IPS DF 6.9 (cell line): ENCODE data around the gene ARHGAP4.

Source experiments
- DNase-seq: peaks from one replicate; pipeline ENCODE4 v3.0.0-alpha.2; 2013; ENCODE audit warnings: low read depth, low spot score
- H3K27ac ChIP-seq: one replicate; pipeline ENCODE4 v1.5.1; 2013; ENCODE audit warnings: low read length, control low read depth
- H3K27me3 ChIP-seq: 2 replicates; pipeline ENCODE4 v1.6.1; 2013; ENCODE audit warnings: mild to moderate bottlenecking, low read length; ENCODE audit not compliant: control insufficient read depth, insufficient read depth
- H3K36me3 ChIP-seq: 2 replicates; pipeline ENCODE4 v1.6.1; 2013; ENCODE audit warnings: low read length; ENCODE audit not compliant: control insufficient read depth, insufficient read depth
- H3K4me1 ChIP-seq: 2 replicates; pipeline ENCODE4 v1.6.1; 2013; ENCODE audit warnings: low read length; ENCODE audit not compliant: control insufficient read depth, insufficient read depth
- H3K4me3 ChIP-seq: 2 replicates; pipeline ENCODE4 v1.5.1; 2013; ENCODE audit warnings: mild to moderate bottlenecking, low read length
- H3K9me3 ChIP-seq: 2 replicates; pipeline ENCODE4 v1.6.1; 2013; ENCODE audit warnings: low read length, inconsistent platforms; ENCODE audit not compliant: control insufficient read depth, insufficient read depth
- WGBS: extraction: QIAGEN DNeasy Blood & Tissue Kit; methylation state at CpG from one replicate; pipeline ENCODE4 v1.1.7; 2013; ENCODE audit warnings: mixed read lengths, missing lambda C conversion rate; ENCODE audit not compliant: insufficient read length, insufficient coverage; 5-methylcytosine and 5-hydroxymethylcytosine counted together

The ARHGAP4 gene

GRCh38 chrX:153969904-153970356, 43.9 kb upstream of the ARHGAP4 start:
- no peak for DNase-seq
- H3K27ac ChIP-seq, result no peak overlapping the region
- no peaks in the 10 kb centered on the region for H3K36me3 ChIP-seq
- no peaks in the 10 kb centered on the region for H3K27me3 ChIP-seq
- no CpG with 5 or more reads among the region's 26 CpGs for whole genome bisulfite sequencing
- peaks cover 8% of the 10 kb centered on the region for H3K4me1 ChIP-seq
- no peaks in the 10 kb centered on the region for H3K9me3 ChIP-seq
- H3K4me3 ChIP-seq, result peak overlapping the region; percentile 100

- H3K27me3 ChIP-seq, result no peaks in the 10 kb centered on the region
- peak overlapping the region; percentile 100 for H3K4me3 ChIP-seq
- no peak for DNase-seq
- H3K9me3 ChIP-seq, result no peaks in the 10 kb centered on the region
- H3K36me3 ChIP-seq, result 0 out of 2 replicates have a peak, but pooled peaks cover under 1% of the 10 kb centered on the region
- peaks cover 8% of the 10 kb centered on the region for H3K4me1 ChIP-seq
- WGBS, result no CpG with 5 or more reads among the region's 25 CpGs
- no peak overlapping the region for H3K27ac ChIP-seq
Observed at GRCh38 chrX:153969125-153969903, 43.2 kb upstream of the ARHGAP4 start.

- no CpG with 5 or more reads among the region's 12 CpGs for WGBS
- Histone ChIP-seq H3K27me3 (no peaks in the 10 kb centered on the region), H3K36me3 (peaks cover 4% of the 10 kb centered on the region; the same call in 1 of the 2 replicates), H3K4me1 (peaks cover 8% of the 10 kb centered on the region), H3K9me3 (no peaks in the 10 kb centered on the region), H3K4me3 (peak overlapping the region; percentile 100; the same call in 1 of the 2 replicates), H3K27ac (no peak overlapping the region)
- DNase-seq, result no peak
Observed at GRCh38 chrX:153968754-153969124, 42.7 kb upstream of the ARHGAP4 start.

GRCh38 chrX:153968255-153968654, 42.2 kb upstream of the ARHGAP4 start:
- Histone ChIP-seq H3K27ac (no peak overlapping the region), H3K4me3 (no peak overlapping the region; the same call in 1 of the 2 replicates)
- no CpG with 5 or more reads among the region's 9 CpGs for WGBS

GRCh38 chrX:153967536-153968224, 41.6 kb upstream of the ARHGAP4 start:
- H3K4me1 ChIP-seq, result peaks cover 8% of the 10 kb centered on the region
- H3K27ac ChIP-seq, result no peak overlapping the region
- H3K4me3 ChIP-seq, result no peak overlapping the region
- no peaks in the 10 kb centered on the region for H3K27me3 ChIP-seq
- WGBS, result no CpG with 5 or more reads among the region's 16 CpGs
- H3K36me3 ChIP-seq, result peaks cover 7% of the 10 kb centered on the region; the same call in 1 of the 2 replicates
- no peaks in the 10 kb centered on the region for H3K9me3 ChIP-seq
- DNase-seq, result no peak

More at GRCh38 chrX:153968255-153968654, 42.2 kb upstream of the ARHGAP4 start:
- no peaks in the 10 kb centered on the region for H3K27me3 ChIP-seq
- peaks cover 5% of the 10 kb centered on the region; the same call in 1 of the 2 replicates for H3K36me3 ChIP-seq
- no peaks in the 10 kb centered on the region for H3K9me3 ChIP-seq
- DNase-seq, result no peak
- peaks cover 8% of the 10 kb centered on the region for H3K4me1 ChIP-seq

- Histone ChIP-seq H3K36me3 (peaks cover 7% of the 10 kb centered on the region; the same call in 1 of the 2 replicates), H3K9me3 (no peaks in the 10 kb centered on the region), H3K4me1 (peaks cover 8% of the 10 kb centered on the region), H3K27me3 (no peaks in the 10 kb centered on the region), H3K27ac (no peak overlapping the region), H3K4me3 (no peak overlapping the region)
- no peak for DNase-seq
- WGBS, result no CpG with 5 or more reads among the region's 14 CpGs
Observed at GRCh38 chrX:153966841-153967535, 40.9 kb upstream of the ARHGAP4 start.

GRCh38 chrX:153966283-153966688, 40.2 kb upstream of the ARHGAP4 start:
- Histone ChIP-seq H3K27me3 (no peaks in the 10 kb centered on the region), H3K36me3 (peaks cover 11% of the 10 kb centered on the region; the same call in 1 of the 2 replicates), H3K4me3 (no peak overlapping the region)

GRCh38 chrX:153965406-153965805, 39.3 kb upstream of the ARHGAP4 start:
- no peak overlapping the region for H3K4me3 ChIP-seq
- peaks cover 8% of the 10 kb centered on the region for H3K4me1 ChIP-seq
- H3K36me3 ChIP-seq, result peaks cover 15% of the 10 kb centered on the region
- no peaks in the 10 kb centered on the region for H3K9me3 ChIP-seq
- no peaks in the 10 kb centered on the region for H3K27me3 ChIP-seq
- no peak for DNase-seq
- WGBS, result no CpG with 5 or more reads among the region's 5 CpGs
- no peak overlapping the region for H3K27ac ChIP-seq

More at GRCh38 chrX:153966283-153966688, 40.2 kb upstream of the ARHGAP4 start:
- WGBS, result no CpG with 5 or more reads among the region's 15 CpGs
- no peak overlapping the region for H3K27ac ChIP-seq
- peaks cover 8% of the 10 kb centered on the region for H3K4me1 ChIP-seq
- DNase-seq, result no peak
- no peaks in the 10 kb centered on the region for H3K9me3 ChIP-seq

- DNase-seq, result no peak
- Histone ChIP-seq H3K4me1 (peaks cover 7% of the 10 kb centered on the region), H3K9me3 (no peaks in the 10 kb centered on the region), H3K36me3 (peaks cover 24% of the 10 kb centered on the region), H3K27me3 (no peaks in the 10 kb centered on the region), H3K27ac (no peak overlapping the region), H3K4me3 (no peak overlapping the region)
- no CpG with 5 or more reads among the region's 14 CpGs for WGBS
Observed at GRCh38 chrX:153964105-153964504, 38.0 kb upstream of the ARHGAP4 start.

- DNase-seq, result no peak
- no peak overlapping the region for H3K27ac ChIP-seq
- no peaks in the 10 kb centered on the region for H3K27me3 ChIP-seq
- peaks cover 29% of the 10 kb centered on the region for H3K36me3 ChIP-seq
- H3K4me3 ChIP-seq, result no peak overlapping the region
- no peaks in the 10 kb centered on the region for H3K9me3 ChIP-seq
- H3K4me1 ChIP-seq, result peaks cover 5% of the 10 kb centered on the region
- no CpG with 5 or more reads among the region's 12 CpGs for WGBS
Observed at GRCh38 chrX:153963546-153963945, 37.5 kb upstream of the ARHGAP4 start.
